WTC11 (cell line): Measurements from ENCODE around the gene NUP62. TPM values are rescaled to one million over a fixed set of nuclear protein-coding genes. Genes with fewer than 3 reads are reported as not detected.

ENCODE experiments used
- ATAC-seq: fragments of 200-7000 bp; cut with Tn5 transposase; 2 replicates; pipeline ENCODE4 v1.10.0; 2021; ENCODE audit warnings: mild to moderate bottlenecking, moderate library complexity
- CTCF ChIA-PET: fragments of 300-600 bp; sonication (Branson Sonifier 250); formaldehyde crosslinking; loops from one replicate; lab custom pipeline; 2021; ENCODE audit warnings: antibody characterized with exemption; lab: Charles Lee
- POLR2A ChIA-PET: fragments of 350-600 bp; sonication (Branson Sonifier 250); formaldehyde crosslinking; loops from one replicate; lab custom pipeline; 2021; ENCODE audit warnings: antibody characterized with exemption; lab: Charles Lee
- DNase-seq: peaks from one replicate; pipeline ENCODE4 v3.0.0; 2021; ENCODE audit warnings: low spot score
- H3K27ac Mint-ChIP-seq: 2 replicates; pipeline ENCODE4 v1.8.0; 2021; ENCODE audit warnings: mixed read lengths
- H3K27me3 Mint-ChIP-seq: 2 replicates; pipeline ENCODE4 v1.8.0; 2021; ENCODE audit warnings: low read depth, mild to moderate bottlenecking, moderate library complexity, mixed read lengths
- H3K36me3 Mint-ChIP-seq: 2 replicates; pipeline ENCODE4 v1.8.0; 2021; ENCODE audit warnings: mixed read lengths
- H3K4me1 Mint-ChIP-seq: 2 replicates; pipeline ENCODE4 v1.8.0; 2022; ENCODE audit warnings: mixed read lengths
- H3K4me3 Mint-ChIP-seq: 2 replicates; pipeline ENCODE4 v1.8.0; 2021; ENCODE audit warnings: mild to moderate bottlenecking, moderate library complexity, mixed read lengths
- H3K9me3 Mint-ChIP-seq: 2 replicates; pipeline ENCODE4 v1.8.0; 2021; ENCODE audit warnings: mixed read lengths
- ATF1 ChIP-seq: sonication (generic); formaldehyde crosslinking; IDR thresholded peaks from 2 replicates; pipeline ENCODE4 v1.8.1; 2023; ENCODE audit warnings: mild to moderate bottlenecking, moderate library complexity, missing genetic modification reagents
- ATF3 ChIP-seq: sonication (generic); formaldehyde crosslinking; conservative IDR thresholded peaks from 2 replicates; pipeline ENCODE4 v1.8.1; 2022; ENCODE audit warnings: mild to moderate bottlenecking, missing genetic modification reagents
- CBFB ChIP-seq: sonication (generic); formaldehyde crosslinking; IDR thresholded peaks from 2 replicates; pipeline ENCODE4 v1.8.1; 2022; ENCODE audit warnings: mild to moderate bottlenecking, low read depth, missing genetic modification reagents
- ESRRA ChIP-seq: sonication (generic); formaldehyde crosslinking; IDR thresholded peaks from 2 replicates; pipeline ENCODE4 v1.8.1; 2022; ENCODE audit warnings: mild to moderate bottlenecking, missing genetic modification reagents, borderline replicate concordance
- FOXJ3 ChIP-seq: sonication (generic); formaldehyde crosslinking; IDR thresholded peaks from 2 replicates; pipeline ENCODE4 v1.9.0; 2021; ENCODE audit warnings: missing genetic modification reagents, mild to moderate bottlenecking, borderline replicate concordance
- FOXK1 ChIP-seq: sonication (generic); formaldehyde crosslinking; IDR thresholded peaks from 2 replicates; pipeline ENCODE4 v1.8.0; 2022; ENCODE audit warnings: mild to moderate bottlenecking, moderate library complexity, missing genetic modification reagents
- GRHL2 ChIP-seq: fragments of 250-450 bp; sonication (Bioruptor Pico); IDR thresholded peaks from 2 replicates; pipeline ENCODE4 v1.8.0; 2022; ENCODE audit warnings: mild to moderate bottlenecking, moderate library complexity; ENCODE audit not compliant: insufficient replicate concordance, severe bottlenecking
- HMGA2 ChIP-seq: fragments of 250-450 bp; sonication (Bioruptor Pico); IDR thresholded peaks from 2 replicates; pipeline ENCODE4 v1.4.0; 2021; ENCODE audit warnings: mild to moderate bottlenecking, moderate library complexity
- IRF1 ChIP-seq: sonication (generic); formaldehyde crosslinking; IDR thresholded peaks from 2 replicates; pipeline ENCODE4 v1.8.0; 2023; ENCODE audit warnings: missing genetic modification reagents
- JUN ChIP-seq: sonication (generic); formaldehyde crosslinking; IDR thresholded peaks from 2 replicates; pipeline ENCODE4 v1.8.0; 2023; ENCODE audit warnings: mild to moderate bottlenecking, missing genetic modification reagents
- KAT7 ChIP-seq: sonication (generic); formaldehyde crosslinking; IDR thresholded peaks from 2 replicates; pipeline ENCODE4 v1.8.1; 2023; ENCODE audit warnings: missing genetic modification reagents, mild to moderate bottlenecking, borderline replicate concordance
- NR3C1 ChIP-seq: sonication (generic); formaldehyde crosslinking; conservative IDR thresholded peaks from 2 replicates; pipeline ENCODE4 v1.8.1; 2023; ENCODE audit warnings: low read depth, mild to moderate bottlenecking, missing genetic modification reagents
- PREB ChIP-seq: sonication (generic); formaldehyde crosslinking; IDR thresholded peaks from 2 replicates; pipeline ENCODE4 v1.8.1; 2022; ENCODE audit warnings: mild to moderate bottlenecking, missing genetic modification reagents, moderate library complexity, borderline replicate concordance
- RELA ChIP-seq: sonication (generic); formaldehyde crosslinking; IDR thresholded peaks from 2 replicates; pipeline ENCODE4 v1.8.1; 2022; ENCODE audit warnings: missing genetic modification reagents, mild to moderate bottlenecking, borderline replicate concordance
- RORB ChIP-seq: fragments of 250-450 bp; sonication (Bioruptor Pico); IDR thresholded peaks from 2 replicates; pipeline ENCODE4 v1.9.0; 2021; ENCODE audit warnings: mild to moderate bottlenecking
- USF1 ChIP-seq: sonication (generic); formaldehyde crosslinking; IDR thresholded peaks from 2 replicates; pipeline ENCODE4 v1.8.0; 2022; ENCODE audit warnings: mild to moderate bottlenecking, missing genetic modification reagents
- USF2 ChIP-seq: sonication (generic); formaldehyde crosslinking; IDR thresholded peaks from 2 replicates; pipeline ENCODE4 v1.8.1; 2023; ENCODE audit warnings: mild to moderate bottlenecking, missing genetic modification reagents, moderate library complexity
- ZNF138 ChIP-seq: sonication (generic); formaldehyde crosslinking; conservative IDR thresholded peaks from 2 replicates; pipeline ENCODE4 v1.8.1; 2022; ENCODE audit warnings: mild to moderate bottlenecking, moderate library complexity, missing genetic modification reagents
- ZNF219 ChIP-seq: sonication (generic); formaldehyde crosslinking; IDR thresholded peaks from 2 replicates; pipeline ENCODE4 v1.8.0; 2023; ENCODE audit warnings: missing genetic modification reagents, mild to moderate bottlenecking, borderline replicate concordance
- ZNF232 ChIP-seq: sonication (generic); formaldehyde crosslinking; IDR thresholded peaks from 2 replicates; pipeline ENCODE4 v1.8.0; 2022; ENCODE audit warnings: mild to moderate bottlenecking, missing genetic modification reagents
- ZNF423 ChIP-seq: fragments of 250-450 bp; sonication (Bioruptor Pico); IDR thresholded peaks from 2 replicates; pipeline ENCODE4 v2.1.2; 2022; ENCODE audit warnings: mild to moderate bottlenecking, moderate library complexity
- ZNF671 ChIP-seq: fragments of 250-450 bp; sonication (Bioruptor Pico); IDR thresholded peaks from 2 replicates; pipeline ENCODE4 v1.8.0; 2021; ENCODE audit warnings: mild to moderate bottlenecking
- total RNA-seq: library from RNA; stranded (reverse); gene quantifications from 3 replicates; pipeline ENCODE4 v1.2.3, GENCODE V29; 2021
- TF ChIP-seq, protein P1 (sequence below): sonication (generic); formaldehyde crosslinking; IDR thresholded peaks from 2 replicates; pipeline ENCODE4 v1.8.1; 2022; ENCODE audit warnings: mild to moderate bottlenecking, moderate library complexity, missing genetic modification reagents
- TF ChIP-seq, protein P2 (sequence below): fragments of 250-450 bp; sonication (Bioruptor Pico); IDR thresholded peaks from 2 replicates; pipeline ENCODE4 v1.9.0; 2021; ENCODE audit warnings: mild to moderate bottlenecking, borderline replicate concordance

NUP62 gene
- total RNA-seq, 1 experiment from 2014 or later, result 87.1 TPM

- no peak for TF ChIP-seq ZNF232 (CRISPR knock-in tag)
- TF ChIP-seq ATF1, result no peak
- no peak for TF ChIP-seq RORB
- TF ChIP-seq ZNF138 (CRISPR knock-in tag), result no peak
Observed at GRCh38 chr19:49953416-49953815, 24.1 kb upstream of the NUP62 start (continued).

GRCh38 chr19:49952906-49953305 lies 23.6 kb upstream of the NUP62 start:
- TF ChIP-seq JUN (CRISPR knock-in tag), result no peak
- no peak for TF ChIP-seq PREB (CRISPR knock-in tag)
- no peak for TF ChIP-seq FOXK1 (CRISPR knock-in tag)
- TF ChIP-seq ZNF232 (CRISPR knock-in tag), result no peak
- TF ChIP-seq ZNF671 (CRISPR knock-in tag), result no peak
- TF ChIP-seq ATF1, result no peak
- TF ChIP-seq ATF3 (CRISPR knock-in tag), result no peak
- no peak for TF ChIP-seq FOXJ3 (CRISPR knock-in tag)
- no peak for TF ChIP-seq ESRRA (CRISPR knock-in tag)
- no peak for TF ChIP-seq ZNF219
- no peak for TF ChIP-seq CBFB
- TF ChIP-seq KAT7, result no peak
- Mint-ChIP-seq H3K27me3 (no peaks in the 10 kb centered on the region), H3K27ac (no peak overlapping the region), H3K4me3 (no peak overlapping the region), H3K9me3 (peaks cover 9% of the 10 kb centered on the region; the same call in 1 of the 2 replicates), H3K4me1 (peaks cover 46% of the 10 kb centered on the region), H3K36me3 (no peaks in the 10 kb centered on the region)
- ATAC-seq, result no peak
- ChIA-PET CTCF (interaction anchor here (1.4 to 4.0 kb wide), 4 partner anchors 13 to 63 kb away, joined by 3 to 22 read pairs (median 6); no protein-coding TSS in a partner anchor), POLR2A (no interaction called here)
- DNase-seq, result no peak

DNA sequence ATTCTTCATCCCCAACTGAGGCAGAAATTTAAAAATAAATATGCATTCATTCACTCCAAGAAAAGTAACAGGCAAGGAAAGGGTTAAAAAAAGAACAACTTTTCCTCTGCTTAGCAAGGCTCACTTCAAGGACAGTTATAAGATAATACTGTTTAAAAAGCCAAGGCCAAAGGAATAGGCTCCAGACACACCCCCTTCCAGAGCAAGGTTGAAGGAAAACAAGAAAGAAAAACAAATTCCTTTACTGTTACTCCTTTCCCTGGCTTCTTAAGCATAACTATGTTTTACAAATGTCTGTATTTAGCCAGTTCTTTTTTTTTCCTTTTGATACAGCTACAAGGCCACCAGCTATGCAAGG lies 23.2 kb upstream of the NUP62 start:
- no peak for DNase-seq
- H3K4me1 Mint-ChIP-seq, result peaks cover 42% of the 10 kb centered on the region
- H3K36me3 Mint-ChIP-seq, result no peaks in the 10 kb centered on the region
- CTCF ChIA-PET, result interaction anchor here (1.4 to 4.0 kb wide), 2 partner anchors 15 to 56 kb away, joined by 3 to 22 read pairs; no protein-coding TSS in a partner anchor
- H3K27me3 Mint-ChIP-seq, result no peaks in the 10 kb centered on the region
- H3K9me3 Mint-ChIP-seq, result peaks cover 9% of the 10 kb centered on the region; the same call in 1 of the 2 replicates
- H3K27ac Mint-ChIP-seq, result no peak overlapping the region
- POLR2A ChIA-PET, result no interaction called here
- H3K4me3 Mint-ChIP-seq, result no peak overlapping the region
- no peak for ATAC-seq
- TF ChIP-seq HMGA2 (CRISPR knock-in tag) (no peak), USF2 (CRISPR knock-in tag) (no peak), RELA (no peak), GRHL2 (CRISPR knock-in tag) (no peak), PREB (CRISPR knock-in tag) (no peak), ATF3 (CRISPR knock-in tag) (no peak), ZNF423 (CRISPR knock-in tag) (no peak), NR3C1 (CRISPR knock-in tag) (no peak), IRF1 (no peak), USF1 (CRISPR knock-in tag) (no peak)
- TF ChIP-seq, protein P1, sequence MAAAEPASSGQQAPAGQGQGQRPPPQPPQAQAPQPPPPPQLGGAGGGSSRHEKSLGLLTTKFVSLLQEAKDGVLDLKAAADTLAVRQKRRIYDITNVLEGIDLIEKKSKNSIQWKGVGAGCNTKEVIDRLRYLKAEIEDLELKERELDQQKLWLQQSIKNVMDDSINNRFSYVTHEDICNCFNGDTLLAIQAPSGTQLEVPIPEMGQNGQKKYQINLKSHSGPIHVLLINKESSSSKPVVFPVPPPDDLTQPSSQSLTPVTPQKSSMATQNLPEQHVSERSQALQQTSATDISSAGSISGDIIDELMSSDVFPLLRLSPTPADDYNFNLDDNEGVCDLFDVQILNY, result no peak
- TF ChIP-seq, protein P2, sequence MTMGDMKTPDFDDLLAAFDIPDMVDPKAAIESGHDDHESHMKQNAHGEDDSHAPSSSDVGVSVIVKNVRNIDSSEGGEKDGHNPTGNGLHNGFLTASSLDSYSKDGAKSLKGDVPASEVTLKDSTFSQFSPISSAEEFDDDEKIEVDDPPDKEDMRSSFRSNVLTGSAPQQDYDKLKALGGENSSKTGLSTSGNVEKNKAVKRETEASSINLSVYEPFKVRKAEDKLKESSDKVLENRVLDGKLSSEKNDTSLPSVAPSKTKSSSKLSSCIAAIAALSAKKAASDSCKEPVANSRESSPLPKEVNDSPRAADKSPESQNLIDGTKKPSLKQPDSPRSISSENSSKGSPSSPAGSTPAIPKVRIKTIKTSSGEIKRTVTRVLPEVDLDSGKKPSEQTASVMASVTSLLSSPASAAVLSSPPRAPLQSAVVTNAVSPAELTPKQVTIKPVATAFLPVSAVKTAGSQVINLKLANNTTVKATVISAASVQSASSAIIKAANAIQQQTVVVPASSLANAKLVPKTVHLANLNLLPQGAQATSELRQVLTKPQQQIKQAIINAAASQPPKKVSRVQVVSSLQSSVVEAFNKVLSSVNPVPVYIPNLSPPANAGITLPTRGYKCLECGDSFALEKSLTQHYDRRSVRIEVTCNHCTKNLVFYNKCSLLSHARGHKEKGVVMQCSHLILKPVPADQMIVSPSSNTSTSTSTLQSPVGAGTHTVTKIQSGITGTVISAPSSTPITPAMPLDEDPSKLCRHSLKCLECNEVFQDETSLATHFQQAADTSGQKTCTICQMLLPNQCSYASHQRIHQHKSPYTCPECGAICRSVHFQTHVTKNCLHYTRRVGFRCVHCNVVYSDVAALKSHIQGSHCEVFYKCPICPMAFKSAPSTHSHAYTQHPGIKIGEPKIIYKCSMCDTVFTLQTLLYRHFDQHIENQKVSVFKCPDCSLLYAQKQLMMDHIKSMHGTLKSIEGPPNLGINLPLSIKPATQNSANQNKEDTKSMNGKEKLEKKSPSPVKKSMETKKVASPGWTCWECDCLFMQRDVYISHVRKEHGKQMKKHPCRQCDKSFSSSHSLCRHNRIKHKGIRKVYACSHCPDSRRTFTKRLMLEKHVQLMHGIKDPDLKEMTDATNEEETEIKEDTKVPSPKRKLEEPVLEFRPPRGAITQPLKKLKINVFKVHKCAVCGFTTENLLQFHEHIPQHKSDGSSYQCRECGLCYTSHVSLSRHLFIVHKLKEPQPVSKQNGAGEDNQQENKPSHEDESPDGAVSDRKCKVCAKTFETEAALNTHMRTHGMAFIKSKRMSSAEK, result no peak
